ENCODE measurements around the gene FOXB1.

DNA sequence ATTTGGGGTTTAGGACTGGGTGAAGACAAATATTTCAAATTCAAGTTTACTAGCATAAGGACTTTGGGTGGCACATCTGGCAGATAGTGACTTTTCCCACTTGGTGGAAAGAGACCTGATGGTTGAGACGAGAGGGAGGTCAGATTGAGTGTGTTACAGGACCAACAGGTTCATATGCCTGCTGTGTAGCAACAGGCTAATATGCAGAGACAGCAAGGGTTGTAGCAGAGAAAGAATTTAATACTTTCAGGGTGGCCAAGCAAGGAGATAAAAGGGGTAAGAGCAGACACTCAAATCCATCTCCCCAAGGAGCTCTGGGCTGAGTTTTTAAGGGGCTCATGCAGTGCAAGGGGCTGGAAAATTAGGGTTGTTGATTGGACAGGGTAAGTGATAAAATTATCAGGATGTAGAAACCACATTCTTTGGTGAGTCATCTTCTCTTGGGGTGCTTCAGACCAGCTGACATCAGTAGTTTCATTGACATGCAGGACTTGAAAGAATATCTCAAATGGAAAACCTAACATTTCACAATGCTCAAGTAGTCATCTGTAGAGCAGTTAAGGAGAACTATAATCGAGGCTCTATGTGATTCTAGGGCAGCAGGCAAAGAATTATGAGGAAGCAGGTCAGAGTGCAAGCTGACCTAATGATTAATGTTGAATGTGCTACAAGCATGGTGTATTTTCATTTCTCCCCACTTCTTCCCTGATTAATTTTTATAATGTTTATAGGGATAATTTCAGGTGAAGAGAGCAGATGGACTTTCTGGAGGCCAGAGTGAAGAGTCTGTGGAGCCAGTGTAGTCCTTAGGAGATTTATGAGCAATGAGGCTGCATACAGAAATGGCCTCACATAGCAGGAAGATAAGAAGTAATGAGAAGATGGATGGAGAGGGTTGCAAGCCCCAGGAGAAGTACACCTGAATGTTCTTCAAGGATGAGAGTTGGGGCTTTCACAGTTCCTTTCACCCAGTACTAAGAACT lies 13.7 kb downstream of the FOXB1 start:
- TF ChIP-seq EZH2 (IDR thresholded peaks at IDR 0.05) (no peak), POLR2AphosphoS5 (IDR thresholded peaks at IDR 0.05; ENCODE audit: borderline replicate concordance, low read depth, low read length) (no peak), FOXP2 (optimal IDR thresholded peaks at IDR 0.05; ENCODE audit: control extremely low read depth, extremely low read length, insufficient read depth) (no peak)

Measured in SK-N-MC (cell line).